HG03439 (cell line): ENCODE measurements around the gene TAGLN3.
"Not testable (repeated sequence)": the region's sequence is repeated elsewhere in the genome, so short reads cannot be mapped to it uniquely, and the experiment has no call there.

Experiments used
- ATAC-seq: cut with Tn5 transposase; IDR thresholded peaks from one replicate; pipeline ENCODE4 v1.9.1; 2021; ENCODE audit warnings: mild to moderate bottlenecking, moderate library complexity; ENCODE audit not compliant: unreplicated experiment

Gene TAGLN3

GRCh38 chr3:112007633-112008032 lies 8.9 kb downstream of the TAGLN3 start:
- no peak for ATAC-seq

GRCh38 chr3:112009670-112010069 lies 10.9 kb downstream of the TAGLN3 start:
- ATAC-seq = no peak

DNA sequence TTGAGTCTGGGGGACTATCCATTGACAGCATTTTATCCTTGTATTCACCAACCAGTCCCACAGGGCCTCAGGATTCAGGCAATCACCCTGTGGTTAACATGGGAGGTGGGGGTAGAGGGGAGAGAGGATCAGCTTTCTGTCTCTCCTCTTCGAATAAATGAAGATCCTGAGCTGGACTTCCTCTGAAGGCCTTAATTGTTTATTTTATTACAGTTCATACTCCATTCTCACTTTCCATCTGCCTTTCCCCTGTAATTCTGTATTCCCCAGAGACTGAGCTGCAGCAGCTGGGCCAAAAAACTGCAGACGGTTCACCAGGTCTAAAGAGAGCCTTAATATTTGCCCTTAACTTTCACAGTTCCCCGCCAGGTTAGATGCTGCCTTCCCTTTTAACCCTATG lies 11.9 kb downstream of the TAGLN3 start:
- ATAC-seq = no peak

- ATAC-seq = no peak
Observed at GRCh38 chr3:112011376-112011940, 12.7 kb downstream of the TAGLN3 start.

DNA sequence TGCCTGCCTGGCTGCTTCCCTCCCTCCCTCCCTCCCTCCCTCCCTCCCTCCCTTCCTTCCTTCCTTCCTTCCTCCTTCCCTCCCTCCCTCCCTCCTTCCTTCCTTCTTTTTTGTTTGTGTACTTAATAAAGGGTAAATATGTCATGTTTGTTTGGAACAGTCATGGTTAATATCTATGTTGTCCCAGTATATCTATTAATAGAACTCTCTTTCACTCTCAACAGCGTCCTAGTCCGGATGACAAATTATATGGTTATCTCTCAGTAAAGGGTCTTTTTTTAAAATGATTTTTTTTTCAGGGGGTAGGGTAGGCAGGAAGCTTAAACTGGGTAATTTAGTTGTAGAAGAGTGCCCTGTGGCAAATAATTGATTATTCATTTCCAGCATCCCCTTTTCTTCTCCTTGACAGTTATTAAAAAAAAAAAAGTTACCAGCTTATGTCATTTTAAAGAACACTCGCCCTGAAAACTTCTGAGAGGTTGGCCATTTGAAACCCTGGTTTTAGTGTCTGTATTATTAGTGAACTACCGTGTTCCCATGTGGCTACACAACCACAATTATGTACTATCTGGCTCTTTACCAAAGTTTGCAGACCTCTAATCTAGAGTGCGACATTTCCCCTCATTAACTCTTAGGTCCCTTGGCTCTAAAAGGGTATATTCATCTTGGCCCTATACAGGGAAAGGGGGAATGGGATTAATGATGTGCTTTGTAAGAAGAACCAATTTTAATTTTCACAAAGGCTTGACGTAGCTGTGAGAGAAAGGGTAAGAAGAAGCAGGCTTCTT lies 13.7 kb downstream of the TAGLN3 start:
- no peak for ATAC-seq

DNA sequence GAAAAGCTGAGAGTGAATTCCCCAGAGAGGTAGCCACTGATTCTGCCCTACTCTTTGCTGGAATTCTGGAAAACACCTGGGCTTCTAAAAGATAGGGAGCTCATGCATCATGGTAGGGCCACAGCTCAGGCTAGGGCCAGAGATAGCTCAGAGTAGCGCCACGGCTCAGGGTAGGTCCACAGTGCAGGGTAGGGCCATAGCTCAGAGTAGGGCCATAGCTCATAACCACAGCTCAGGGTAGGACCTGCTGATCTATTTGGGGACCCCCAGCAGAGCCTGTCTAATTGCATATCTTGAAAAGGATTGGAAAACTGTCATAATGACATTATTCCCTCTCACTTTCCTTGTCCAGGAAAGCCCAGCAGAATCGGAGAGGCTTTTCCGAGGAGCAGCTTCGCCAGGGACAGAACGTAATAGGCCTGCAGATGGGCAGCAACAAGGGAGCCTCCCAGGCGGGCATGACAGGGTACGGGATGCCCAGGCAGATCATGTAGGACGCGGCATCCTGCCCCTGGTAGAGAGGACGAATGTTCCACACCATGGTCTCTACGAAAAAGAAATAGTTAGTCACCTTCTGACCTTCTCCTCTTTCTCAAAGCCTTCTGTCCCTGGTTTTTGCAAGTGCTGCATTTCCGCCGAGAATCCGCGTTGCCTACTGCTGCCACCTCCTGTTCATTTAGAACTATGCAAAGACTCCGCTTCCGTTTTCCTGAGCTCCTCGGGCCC lies 14.5 kb downstream of the TAGLN3 start:
- ATAC-seq = peak; percentile 89

- ATAC-seq = peak; percentile 36
Observed at GRCh38 chr3:112013784-112014143, 15.0 kb downstream of the TAGLN3 start.

DNA sequence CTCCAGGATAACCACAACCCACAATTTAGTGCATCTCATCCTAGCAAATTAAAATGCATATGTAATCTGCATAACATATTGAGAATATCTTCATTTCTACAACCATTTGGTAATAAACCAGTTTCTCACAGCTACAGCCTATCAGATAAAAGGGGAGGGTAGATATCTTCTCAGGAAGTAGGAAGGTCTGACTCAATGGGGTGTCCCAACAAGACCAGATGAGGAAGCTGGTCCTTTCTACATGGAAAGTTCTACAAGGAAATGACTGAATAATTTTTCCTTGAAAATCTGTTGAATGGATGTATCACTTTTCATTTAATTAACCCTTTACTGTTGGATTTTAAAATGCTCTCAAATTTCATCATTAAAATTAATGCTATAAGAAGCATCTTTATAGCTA lies 18.4 kb downstream of the TAGLN3 start:
- no peak for ATAC-seq

DNA sequence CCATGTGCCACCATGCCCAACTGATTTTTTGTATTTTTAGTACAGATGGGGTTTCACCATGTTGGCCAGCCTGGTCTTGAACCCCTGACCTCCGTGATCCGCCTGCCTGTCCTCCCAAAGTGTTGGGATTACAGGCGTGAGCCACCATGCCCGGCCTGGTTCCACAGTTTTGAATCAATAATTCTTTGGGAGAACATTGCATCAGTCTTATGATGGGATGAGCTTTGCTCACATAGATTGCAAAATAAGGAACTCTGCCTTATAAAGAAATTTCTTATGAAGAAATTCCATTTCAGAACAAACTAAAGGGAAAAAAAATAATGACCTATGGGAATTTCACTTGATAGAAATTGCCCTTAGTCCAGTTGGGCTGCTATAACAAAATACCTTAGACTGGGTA lies 20.0 kb downstream of the TAGLN3 start:
- no peak for ATAC-seq

- no peak for ATAC-seq
Observed at GRCh38 chr3:112019716-112020115, 21.0 kb downstream of the TAGLN3 start.

GRCh38 chr3:112020674-112021085 lies 22.0 kb downstream of the TAGLN3 start:
- no peak for ATAC-seq

DNA sequence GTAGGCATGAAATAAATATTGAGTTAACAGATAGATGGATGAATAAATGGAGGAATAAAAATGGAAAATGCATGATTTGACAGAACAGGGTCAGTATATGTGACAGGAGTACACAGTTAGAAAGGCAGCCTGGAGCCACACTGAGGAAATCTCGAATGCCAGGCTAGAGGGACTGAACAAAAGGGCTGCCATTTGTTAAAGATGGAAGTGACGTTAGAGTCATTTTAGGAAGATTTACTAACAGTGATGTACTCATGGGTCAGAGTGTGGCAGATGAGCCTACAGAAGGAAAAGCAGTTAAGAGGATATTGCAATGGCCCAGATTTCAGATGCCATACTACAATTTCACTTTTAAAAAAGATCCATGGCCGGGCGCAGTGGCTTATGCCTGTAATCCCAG lies 28.4 kb downstream of the TAGLN3 start:
- ATAC-seq = no peak

DNA sequence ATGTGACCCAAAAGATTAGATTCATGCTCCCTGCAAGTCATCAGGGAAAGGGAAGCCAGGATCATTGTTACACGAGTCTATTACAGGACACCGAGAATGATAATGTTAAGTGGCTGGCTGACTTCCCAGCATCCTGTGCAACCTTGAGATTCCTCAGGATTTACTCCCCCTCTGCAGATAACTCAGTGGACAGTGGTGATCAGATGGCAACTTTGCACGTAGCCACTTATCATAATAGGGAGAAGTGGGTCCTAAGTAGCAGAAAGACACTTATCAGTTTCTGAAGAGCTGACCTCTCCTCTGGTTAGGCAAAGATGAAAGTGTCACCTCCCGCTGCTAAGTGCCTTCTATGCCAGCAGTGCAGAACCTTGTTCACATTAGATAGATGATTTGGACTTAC lies 29.1 kb downstream of the TAGLN3 start:
- no peak for ATAC-seq

GRCh38 chr3:112030901-112031300 lies 32.2 kb downstream of the TAGLN3 start:
- ATAC-seq = no peak

DNA sequence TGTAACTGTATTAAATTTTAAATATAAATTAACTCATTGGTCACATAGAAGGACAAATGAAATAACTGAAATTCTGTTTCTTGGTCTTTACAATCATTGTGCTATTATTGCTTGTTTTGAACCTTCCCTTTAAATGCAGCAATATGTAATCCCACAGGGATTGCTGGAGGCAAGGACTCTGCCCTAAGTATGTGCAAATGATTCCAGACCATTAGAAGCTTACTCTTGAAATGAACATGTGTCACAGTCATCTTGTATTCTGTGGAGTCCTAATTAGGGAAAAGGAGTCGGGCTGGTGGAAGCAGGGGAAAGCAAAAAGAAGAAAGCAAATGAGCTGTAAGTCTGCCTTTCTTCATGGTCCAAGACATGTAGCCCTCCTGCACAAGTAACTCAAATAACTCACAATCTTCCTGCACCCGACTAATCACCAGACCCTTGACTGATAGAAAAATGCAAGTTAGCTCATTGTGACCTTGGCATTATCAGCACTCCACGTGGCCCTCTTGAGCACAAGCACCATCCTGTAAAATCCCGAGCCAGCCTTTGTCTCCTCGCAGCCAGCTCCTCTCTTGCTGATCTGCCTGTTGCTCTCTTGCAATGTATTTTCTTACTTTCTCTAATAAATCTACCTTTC lies 33.5 kb downstream of the TAGLN3 start:
- no peak for ATAC-seq

- no peak for ATAC-seq
Observed at GRCh38 chr3:112034436-112034835, 35.7 kb downstream of the TAGLN3 start, which contains the start of gene TMPRSS7. TMPRSS7 (plus strand) TSS chr3:112034736; CDS start chr3:112034846, 110 bp downstream.

- ATAC-seq = no peak
Observed at GRCh38 chr3:112035241-112035640, 36.5 kb downstream of the TAGLN3 start.

DNA sequence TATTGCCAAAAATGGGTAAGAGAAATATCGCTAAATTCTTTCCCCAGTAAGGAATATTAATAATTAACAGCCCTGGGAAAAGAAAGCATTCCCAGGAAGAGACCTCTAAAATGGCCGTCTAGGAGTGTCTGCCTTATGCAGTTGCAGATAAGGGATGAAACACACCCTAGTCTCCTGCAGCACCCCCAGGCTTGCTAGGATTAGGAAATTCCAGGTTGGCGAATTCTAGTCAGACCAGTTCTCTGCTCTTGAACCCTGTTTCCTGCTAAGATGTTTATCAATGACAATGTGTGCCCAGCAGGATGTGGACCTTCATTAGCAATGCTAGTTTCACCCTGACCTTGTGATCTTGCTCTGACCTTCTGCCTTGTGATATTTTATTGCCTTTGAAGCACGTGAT lies 38.5 kb downstream of the TAGLN3 start:
- ATAC-seq = not testable (repeated sequence)

DNA sequence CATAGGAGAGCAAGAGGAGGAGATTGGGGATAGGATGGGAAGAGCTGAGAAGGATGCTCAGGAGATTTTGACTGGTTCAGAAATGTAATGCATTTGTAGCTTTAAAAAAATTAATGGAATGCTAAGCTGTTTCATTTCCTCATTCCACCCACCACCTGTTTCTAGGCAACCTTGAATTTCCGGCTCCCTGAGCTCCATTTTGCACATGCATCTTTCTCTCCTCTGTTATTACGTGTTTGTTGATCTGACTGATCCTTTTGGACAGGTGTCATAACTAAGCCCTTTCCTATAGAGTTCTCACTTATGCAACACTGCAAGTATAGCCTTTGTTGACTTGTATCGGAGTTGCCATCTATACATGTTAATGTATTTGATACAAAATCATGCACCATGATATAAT lies 40.1 kb downstream of the TAGLN3 start:
- ATAC-seq = no peak

DNA sequence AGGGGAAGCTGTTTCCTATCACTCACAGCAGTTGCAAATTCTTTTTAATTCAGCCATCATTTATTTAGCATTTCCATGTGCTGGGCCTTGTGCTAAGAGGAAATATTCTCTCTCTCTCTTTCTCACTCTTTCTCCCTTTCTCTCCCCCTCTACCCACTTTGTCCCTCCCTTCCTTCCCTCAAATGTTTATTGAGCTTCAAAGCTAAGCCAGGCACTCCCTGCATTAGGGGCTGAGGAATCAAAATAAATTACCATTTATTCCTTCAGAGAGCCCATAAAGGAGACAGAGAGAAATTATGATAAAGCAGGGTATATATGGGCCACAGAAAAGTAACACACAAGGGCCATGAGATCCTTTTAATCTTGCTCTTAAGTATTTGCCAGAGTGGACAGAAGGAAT lies 42.6 kb downstream of the TAGLN3 start:
- ATAC-seq = no peak

DNA sequence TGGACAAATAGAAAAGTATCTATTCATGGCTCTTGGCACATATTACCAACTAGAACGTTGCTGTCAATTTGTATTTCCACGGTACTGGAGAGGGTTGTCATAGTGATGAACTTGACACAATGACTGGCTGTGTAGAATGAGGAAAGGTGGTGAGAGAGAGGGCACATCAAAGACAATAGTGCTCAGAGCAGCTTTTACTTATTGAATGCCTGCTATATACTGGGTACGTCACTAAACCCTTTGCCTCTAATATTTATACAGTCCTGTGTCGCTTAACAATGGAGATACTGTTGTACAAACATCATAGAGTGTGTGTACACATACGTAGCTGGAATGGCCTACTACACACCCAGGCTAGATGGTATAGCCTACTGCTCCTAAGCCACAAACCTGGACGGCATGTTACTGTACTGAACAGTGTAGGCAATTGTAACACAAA lies 44.1 kb downstream of the TAGLN3 start:
- ATAC-seq = no peak
